ENCODE data around the gene NAXD. TPM values are rescaled to one million over a fixed set of nuclear protein-coding genes. Genes with fewer than 3 reads are reported as not detected.

NAXD gene
- total and polyA plus RNA-seq, 2 of the 4 experiments (the other 2 are of a cell fraction), result 10.2 to 27.2 TPM

DNA sequence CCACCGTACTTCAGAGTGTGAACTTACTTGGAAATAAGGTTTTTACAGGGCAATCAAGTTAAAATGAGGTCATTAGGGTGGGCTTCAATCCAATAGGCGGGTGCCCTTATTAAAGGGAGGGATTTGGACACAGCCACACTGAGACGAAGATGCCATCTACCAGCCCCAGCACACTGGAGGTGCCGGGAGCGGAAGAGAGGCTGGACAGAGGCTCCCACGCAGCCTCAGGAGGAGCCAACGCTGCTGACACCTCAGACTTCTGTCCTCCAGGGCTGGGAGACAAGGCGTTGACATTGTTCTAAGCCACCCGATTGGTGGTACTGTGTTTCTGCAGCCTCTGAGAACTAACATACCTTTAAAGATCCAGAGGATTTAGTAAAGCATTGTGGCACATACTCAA lies 41.2 kb upstream of the NAXD start:
- H3K9me1 ChIP-seq (ENCODE audit: insufficient read depth, low read length), result no peaks in the 10 kb centered on the region
- no peak overlapping the region for H3K14ac ChIP-seq (replicated peaks; ENCODE audit: low read depth, low read length)
- H4K91ac ChIP-seq (ENCODE audit: insufficient read depth, low read depth, low read length), result no peak overlapping the region
- H3K27me3 ChIP-seq (ENCODE audit: control insufficient read depth, insufficient read depth, low read length), result peaks cover 48% of the 10 kb centered on the region
- no peak overlapping the region for H2BK120ac ChIP-seq (ENCODE audit: low read depth, low read length)
- dilution Hi-C loops (cut with HindIII; ENCODE audit: low sequenced_read_pairs, unreplicated experiment) (no loop called here), in situ Hi-C loops (cut with MboI; ENCODE audit: low sequenced_read_pairs) (no loop called here), intact Hi-C loops (cut with micrococcal nuclease) (no loop called here)
- H3K4me3 ChIP-seq (ENCODE audit: insufficient read depth, low read depth, low read length), result no peak overlapping the region
- H3K79me1 ChIP-seq (ENCODE audit: low read depth in 1 of 2, low read length in 2 of 2), result no peaks in the 10 kb centered on the region
- H3K4ac ChIP-seq (ENCODE audit: low read depth, low read length), result no peak overlapping the region
- BruUV-seq (replicated peaks), result no TSS peak
- ChIA-PET POLR2A (ENCODE audit: unreplicated experiment) (no interaction called here), CTCF (no interaction called here)
- H3K9ac ChIP-seq (ENCODE audit: low read depth, low read length), result no peak overlapping the region
- no peak overlapping the region for H3K56ac ChIP-seq (ENCODE audit: extremely low read depth, insufficient read depth, low read length)
- no peak overlapping the region for H2AK5ac ChIP-seq (ENCODE audit: low read depth, low read length)
- H2BK15ac ChIP-seq (ENCODE audit: low read depth, low read length), result no peak overlapping the region
- H3K18ac ChIP-seq (ENCODE audit: low read depth, low read length), result no peak overlapping the region
- TF ChIP-seq, protein P1, sequence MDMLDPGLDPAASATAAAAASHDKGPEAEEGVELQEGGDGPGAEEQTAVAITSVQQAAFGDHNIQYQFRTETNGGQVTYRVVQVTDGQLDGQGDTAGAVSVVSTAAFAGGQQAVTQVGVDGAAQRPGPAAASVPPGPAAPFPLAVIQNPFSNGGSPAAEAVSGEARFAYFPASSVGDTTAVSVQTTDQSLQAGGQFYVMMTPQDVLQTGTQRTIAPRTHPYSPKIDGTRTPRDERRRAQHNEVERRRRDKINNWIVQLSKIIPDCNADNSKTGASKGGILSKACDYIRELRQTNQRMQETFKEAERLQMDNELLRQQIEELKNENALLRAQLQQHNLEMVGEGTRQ (IDR thresholded peaks at IDR 0.05; ENCODE audit: low read depth, low read length), result no peak
- TF ChIP-seq RCOR1 (IDR thresholded peaks at IDR 0.05; ENCODE audit: insufficient replicate concordance, low read length), result no peak
- TF ChIP-seq, protein P2, sequence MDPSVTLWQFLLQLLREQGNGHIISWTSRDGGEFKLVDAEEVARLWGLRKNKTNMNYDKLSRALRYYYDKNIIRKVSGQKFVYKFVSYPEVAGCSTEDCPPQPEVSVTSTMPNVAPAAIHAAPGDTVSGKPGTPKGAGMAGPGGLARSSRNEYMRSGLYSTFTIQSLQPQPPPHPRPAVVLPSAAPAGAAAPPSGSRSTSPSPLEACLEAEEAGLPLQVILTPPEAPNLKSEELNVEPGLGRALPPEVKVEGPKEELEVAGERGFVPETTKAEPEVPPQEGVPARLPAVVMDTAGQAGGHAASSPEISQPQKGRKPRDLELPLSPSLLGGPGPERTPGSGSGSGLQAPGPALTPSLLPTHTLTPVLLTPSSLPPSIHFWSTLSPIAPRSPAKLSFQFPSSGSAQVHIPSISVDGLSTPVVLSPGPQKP (IDR thresholded peaks at IDR 0.05; ENCODE audit: borderline replicate concordance, low read depth, low read length), result no peak
- TF ChIP-seq MAFK (IDR thresholded peaks at IDR 0.05; ENCODE audit: low read depth, low read length), result no peak
- TF ChIP-seq MXI1 (IDR thresholded peaks at IDR 0.05; ENCODE audit: borderline replicate concordance, low read depth, low read length), result no peak
- TF ChIP-seq NFE2L2 (IDR thresholded peaks at IDR 0.05; ENCODE audit: low read depth, low read length), result no peak
- TF ChIP-seq CHD1 (IDR thresholded peaks at IDR 0.05; ENCODE audit: low read depth, low read length), result no peak
- no peak for TF ChIP-seq FOS (IDR thresholded peaks at IDR 0.05; ENCODE audit: low read depth, low read length)
- TF ChIP-seq RFX5 (IDR thresholded peaks at IDR 0.05; ENCODE audit: low read depth, low read length), result no peak
- H3K36me3 ChIP-seq (ENCODE audit: control insufficient read depth, insufficient read depth, low read length), result no peaks in the 10 kb centered on the region
- no peak overlapping the region for H4K8ac ChIP-seq (ENCODE audit: low read depth in 2 of 2, low read length in 2 of 2)
- no peak overlapping the region for H2BK5ac ChIP-seq (ENCODE audit: low read depth, low read length, poor library complexity, severe bottlenecking)
- no peak overlapping the region for H3K4me2 ChIP-seq (ENCODE audit: low read depth, low read length)
- H2AFZ ChIP-seq (replicated peaks; ENCODE audit: low read length, poor library complexity), result no peak overlapping the region
- H2BK20ac ChIP-seq (ENCODE audit: low read depth, low read length), result no peak overlapping the region
- no peak for ATAC-seq (ENCODE audit: low read depth)
- H4K20me1 ChIP-seq (ENCODE audit: insufficient read depth, low read length), result no peaks in the 10 kb centered on the region
- H2AK9ac ChIP-seq (replicated peaks; ENCODE audit: low read depth, low read length, poor library complexity), result no peak overlapping the region
- no CpG with 5 or more reads among the region's 9 CpGs for WGBS, 2 experiments (ENCODE audit: extremely low coverage in 2 of 2, insufficient read length in 1 of 2)
- no peak overlapping the region for H3K23ac ChIP-seq (ENCODE audit: low read depth, low read length)
- no peak overlapping the region for H3K27ac ChIP-seq (ENCODE audit: insufficient read depth, low read length)
- H3K4me1 ChIP-seq (ENCODE audit: control insufficient read depth, insufficient read depth, low read length), result peaks cover 3% of the 10 kb centered on the region; the same call in 1 of the 2 replicates
- H4K5ac ChIP-seq (ENCODE audit: low read depth, low read length), result no peak overlapping the region
- DNase-seq, result no peak
- no peaks in the 10 kb centered on the region for H3K9me3 ChIP-seq (ENCODE audit: control insufficient read depth, insufficient read depth, low read length)
